Stimulated activated naive B cell treated with anti-CD40 and anti-IgM and Interleukin-4, amounts not matched to agents 10 μg/mL and 1 μg/mL and 100 μg/mL, for 72 hours (primary cell): ENCODE measurements around the gene MYO18B.
A peak's percentile ranks its signal among the peaks of the same experiment; 100 is the strongest.
"Not testable (repeated sequence)": the region's sequence is repeated elsewhere in the genome, so short reads cannot be mapped to it uniquely, and the experiment has no call there.

ENCODE experiments used
- ATAC-seq, 2 donors: fragments of 150-1000 bp; cut with Tn5 transposase; replicated peaks; 2 replicates each; pipeline ENCODE4 v1.10.0; 2021; ENCODE audit warnings: moderate library complexity in 1 of 2
- DNase-seq: peaks from one replicate; pipeline ENCODE4 v3.0.0; 2021
- H3K27ac Mint-ChIP-seq: one replicate; pipeline ENCODE4 v1.8.0; 2022; ENCODE audit warnings: mild to moderate bottlenecking, mixed read lengths
- H3K27me3 Mint-ChIP-seq, 2 donors: one replicate each; pipeline ENCODE4 v1.8.0; 2022; ENCODE audit warnings: mixed read lengths in 2 of 2
- H3K36me3 Mint-ChIP-seq, 2 donors: one replicate each; pipeline ENCODE4 v1.8.0; 2022; ENCODE audit warnings: mixed read lengths in 2 of 2, mild to moderate bottlenecking in 1 of 2
- H3K4me1 Mint-ChIP-seq, 2 donors: one replicate each; pipeline ENCODE4 v1.8.0; 2022; ENCODE audit warnings: mixed read lengths in 2 of 2, mild to moderate bottlenecking in 1 of 2
- H3K4me3 Mint-ChIP-seq, 2 donors: one replicate each; pipeline ENCODE4 v1.8.0; 2022; ENCODE audit warnings: mild to moderate bottlenecking in 2 of 2, mixed read lengths in 2 of 2, moderate library complexity in 1 of 2
- H3K9me3 Mint-ChIP-seq, 2 donors: one replicate each; pipeline ENCODE4 v1.8.0; 2022; ENCODE audit warnings: mixed read lengths in 2 of 2, mild to moderate bottlenecking in 1 of 2

Gene MYO18B

GRCh38 chr22:25961699-25962098, 219.7 kb downstream of the MYO18B start:
- no peak overlapping the region for H3K27ac Mint-ChIP-seq
- ATAC-seq (peak; percentile 81 to 82), DNase-seq (no peak)
- H3K36me3 Mint-ChIP-seq: peaks cover 0 to 4% of the 10 kb centered on the region in 2 donors
- H3K4me3 Mint-ChIP-seq: no peak overlapping the region
- H3K9me3 Mint-ChIP-seq: peaks cover 5 to 11% of the 10 kb centered on the region in 2 donors
- peaks cover 5 to 12% of the 10 kb centered on the region in 2 donors for H3K27me3 Mint-ChIP-seq
- peaks cover 6 to 18% of the 10 kb centered on the region in 2 donors for H3K4me1 Mint-ChIP-seq

GRCh38 chr22:25962711-25963110, 220.7 kb downstream of the MYO18B start:
- no peak for ATAC-seq
- H3K27me3 Mint-ChIP-seq: peaks cover 5 to 12% of the 10 kb centered on the region in 2 donors
- no peak for DNase-seq
- H3K27ac Mint-ChIP-seq: no peak overlapping the region
- peaks cover 6 to 18% of the 10 kb centered on the region in 2 donors for H3K4me1 Mint-ChIP-seq
- no peak overlapping the region for H3K4me3 Mint-ChIP-seq
- peaks cover 0 to 4% of the 10 kb centered on the region in 2 donors for H3K36me3 Mint-ChIP-seq
- peaks cover 5 to 11% of the 10 kb centered on the region in 2 donors for H3K9me3 Mint-ChIP-seq

GRCh38 chr22:25964961-25965730, 223.2 kb downstream of the MYO18B start:
- peaks cover 0 to 4% of the 10 kb centered on the region in 2 donors for H3K36me3 Mint-ChIP-seq
- ATAC-seq (no peak), DNase-seq (no peak)
- H3K27me3 Mint-ChIP-seq: peaks cover 5 to 12% of the 10 kb centered on the region in 2 donors
- peaks cover 5 to 11% of the 10 kb centered on the region in 2 donors for H3K9me3 Mint-ChIP-seq
- no peak overlapping the region for H3K27ac Mint-ChIP-seq
- H3K4me1 Mint-ChIP-seq: peaks cover 6 to 18% of the 10 kb centered on the region in 2 donors
- no peak overlapping the region for H3K4me3 Mint-ChIP-seq

- Mint-ChIP-seq H3K4me3 (no peak overlapping the region), H3K27ac (no peak overlapping the region), H3K9me3 (peaks cover 5 to 11% of the 10 kb centered on the region in 2 donors), H3K27me3 (peaks cover 5 to 12% of the 10 kb centered on the region in 2 donors), H3K36me3 (peaks cover 0 to 4% of the 10 kb centered on the region in 2 donors), H3K4me1 (peaks cover 6 to 17% of the 10 kb centered on the region in 2 donors)
- no peak for DNase-seq
- ATAC-seq: peak in 1 of 2 donors; percentile 52
Measured at GRCh38 chr22:25966448-25966913, 224.5 kb downstream of the MYO18B start.

- Mint-ChIP-seq H3K36me3 (no peaks in the 10 kb centered on the region), H3K4me3 (no peak overlapping the region), H3K9me3 (no peaks in the 10 kb centered on the region), H3K27ac (no peak overlapping the region), H3K27me3 (peaks cover 5 to 12% of the 10 kb centered on the region in 2 donors), H3K4me1 (peaks cover 3 to 8% of the 10 kb centered on the region in 2 donors)
- ATAC-seq: no peak
- DNase-seq: no peak
Measured at GRCh38 chr22:25969286-25969685, 227.3 kb downstream of the MYO18B start.

GRCh38 chr22:25969901-25970300, 227.9 kb downstream of the MYO18B start:
- H3K27me3 Mint-ChIP-seq: peaks cover 5 to 12% of the 10 kb centered on the region in 2 donors

GRCh38 chr22:25970374-25970911, 228.5 kb downstream of the MYO18B start:
- ATAC-seq (no peak), DNase-seq (no peak)
- Mint-ChIP-seq H3K4me1 (peaks cover 3 to 8% of the 10 kb centered on the region in 2 donors), H3K27ac (no peak overlapping the region), H3K9me3 (no peaks in the 10 kb centered on the region), H3K27me3 (peaks cover 5 to 8% of the 10 kb centered on the region in 2 donors), H3K36me3 (no peaks in the 10 kb centered on the region), H3K4me3 (no peak overlapping the region)

More at GRCh38 chr22:25969901-25970300, 227.9 kb downstream of the MYO18B start:
- ATAC-seq (no peak), DNase-seq (no peak)
- no peak overlapping the region for H3K4me3 Mint-ChIP-seq
- no peak overlapping the region for H3K27ac Mint-ChIP-seq
- peaks cover 3 to 8% of the 10 kb centered on the region in 2 donors for H3K4me1 Mint-ChIP-seq
- H3K36me3 Mint-ChIP-seq: no peaks in the 10 kb centered on the region
- H3K9me3 Mint-ChIP-seq: no peaks in the 10 kb centered on the region

GRCh38 chr22:25970999-25971811, 229.2 kb downstream of the MYO18B start:
- Mint-ChIP-seq H3K4me1 (peaks cover 3 to 6% of the 10 kb centered on the region in 2 donors), H3K27ac (no peak overlapping the region), H3K4me3 (no peak overlapping the region), H3K9me3 (no peaks in the 10 kb centered on the region), H3K27me3 (peaks cover 5% of the 10 kb centered on the region in 2 donors), H3K36me3 (no peaks in the 10 kb centered on the region)
- ATAC-seq (no peak), DNase-seq (no peak)

GRCh38 chr22:25972397-25972796, 230.4 kb downstream of the MYO18B start:
- Mint-ChIP-seq H3K27ac (no peak overlapping the region), H3K36me3 (no peaks in the 10 kb centered on the region), H3K27me3 (no peaks in the 10 kb centered on the region), H3K4me1 (no peaks in the 10 kb centered on the region), H3K9me3 (no peaks in the 10 kb centered on the region), H3K4me3 (no peak overlapping the region)
- no peak for DNase-seq
- no peak for ATAC-seq

GRCh38 chr22:25976356-25976755, 234.4 kb downstream of the MYO18B start:
- Mint-ChIP-seq H3K4me3 (no peak overlapping the region), H3K27me3 (peaks cover 5 to 6% of the 10 kb centered on the region in 2 donors), H3K9me3 (no peaks in the 10 kb centered on the region), H3K4me1 (no peaks in the 10 kb centered on the region), H3K27ac (no peak overlapping the region), H3K36me3 (no peaks in the 10 kb centered on the region)
- DNase-seq (no peak), ATAC-seq (no peak)

GRCh38 chr22:25979968-25980367, 238.0 kb downstream of the MYO18B start:
- ATAC-seq: no peak
- Mint-ChIP-seq H3K27ac (no peak overlapping the region), H3K27me3 (peaks cover 6 to 15% of the 10 kb centered on the region in 2 donors), H3K9me3 (peaks cover 0 to 2% of the 10 kb centered on the region in 2 donors), H3K4me1 (no peaks in the 10 kb centered on the region), H3K4me3 (no peak overlapping the region), H3K36me3 (no peaks in the 10 kb centered on the region)
- DNase-seq: no peak

GRCh38 chr22:25984911-25985310, 242.9 kb downstream of the MYO18B start:
- H3K36me3 Mint-ChIP-seq, H3K27ac Mint-ChIP-seq, ATAC-seq, H3K9me3 Mint-ChIP-seq, H3K4me3 Mint-ChIP-seq, DNase-seq: not testable (repeated sequence)
- peaks cover 10 to 14% of the 10 kb centered on the region in 2 donors for H3K27me3 Mint-ChIP-seq
- H3K4me1 Mint-ChIP-seq: peaks cover 4 to 11% of the 10 kb centered on the region in 2 donors

GRCh38 chr22:25987948-25988347, 246.0 kb downstream of the MYO18B start:
- H3K27me3 Mint-ChIP-seq: peaks cover 10 to 14% of the 10 kb centered on the region in 2 donors
- H3K4me3 Mint-ChIP-seq: peak overlapping the region; percentile 56 to 59
- ATAC-seq (peak; percentile 96 to 97), DNase-seq (peak; percentile 24)
- peaks cover 4 to 11% of the 10 kb centered on the region in 2 donors for H3K4me1 Mint-ChIP-seq
- peak overlapping the region; percentile 79 for H3K27ac Mint-ChIP-seq
- no peaks in the 10 kb centered on the region for H3K36me3 Mint-ChIP-seq
- H3K9me3 Mint-ChIP-seq: peaks cover 0 to 2% of the 10 kb centered on the region in 2 donors

- no peak overlapping the region for H3K4me3 Mint-ChIP-seq
- H3K27ac Mint-ChIP-seq: no peak overlapping the region
- H3K9me3 Mint-ChIP-seq: peaks cover 0 to 2% of the 10 kb centered on the region in 2 donors
Measured at GRCh38 chr22:25990940-25991339, 249.0 kb downstream of the MYO18B start.

More at GRCh38 chr22:25990940-25991339, 249.0 kb downstream of the MYO18B start:
- H3K36me3 Mint-ChIP-seq: no peaks in the 10 kb centered on the region
- peaks cover 4 to 11% of the 10 kb centered on the region in 2 donors for H3K4me1 Mint-ChIP-seq
- peaks cover 5 to 10% of the 10 kb centered on the region in 2 donors for H3K27me3 Mint-ChIP-seq
- DNase-seq (no peak), ATAC-seq (no peak)
